ENCODE results near the gene HNRNPUL1. TPM values are rescaled to one million over a fixed set of nuclear protein-coding genes. Genes with fewer than 3 reads are reported as not detected.

The HNRNPUL1 gene
- total and polyA plus RNA-seq, 2 donors (not counting 3 experiments of a cell fraction or from before 2014, with no cell fraction given) = 83.2 to 261 TPM

DNA sequence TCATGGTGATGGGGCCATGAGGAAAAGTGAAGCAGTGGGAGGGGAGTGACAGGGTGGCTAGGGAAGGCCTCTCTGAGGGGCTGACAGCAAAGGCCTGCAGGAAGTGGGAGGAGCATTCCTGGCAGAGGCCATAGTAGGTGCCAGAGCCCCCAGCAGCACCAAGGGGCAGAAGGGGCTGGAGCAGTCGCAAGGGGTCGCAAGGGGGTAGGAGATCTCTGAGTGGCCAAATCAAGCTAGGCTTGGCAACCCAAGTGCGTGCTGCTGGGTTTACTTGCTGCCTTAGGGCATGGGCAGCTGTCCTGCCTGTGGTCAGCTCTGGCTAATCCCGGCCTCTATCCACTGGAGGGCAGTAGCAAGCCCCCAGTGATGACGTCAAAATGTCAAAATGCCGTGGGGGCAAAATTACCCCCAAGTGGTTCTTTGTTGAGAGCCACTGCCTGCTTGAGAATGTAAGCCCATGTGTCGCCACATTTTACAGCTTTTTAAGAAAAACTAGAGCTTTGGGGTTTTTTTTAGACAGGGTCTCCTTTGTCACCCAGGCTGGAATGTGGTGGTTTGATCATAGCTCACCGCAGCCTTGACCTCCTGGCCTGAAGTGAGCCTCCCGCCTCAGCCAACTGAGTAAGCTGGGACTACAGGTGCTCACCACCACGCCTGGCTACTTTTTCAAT, 57.6 kb downstream of the HNRNPUL1 start:
- H3K27ac ChIP-seq (ENCODE audit: insufficient read depth, low read depth, low read length) = peak overlapping the region; percentile 100
- intact Hi-C loops (cut with micrococcal nuclease) (loop anchor here (1.0 to 5.0 kb wide), 4 partner anchors 75 to 251 kb away; partner anchors contain the start of genes BCKDHA and EXOSC5), dilution Hi-C loops (cut with MboI; ENCODE audit: extremely low pct_ligation_motif_present, low sequenced_read_pairs) (no loop called here)
- H3K27me3 ChIP-seq (ENCODE audit: control insufficient read depth in 2 of 2, insufficient read depth in 2 of 2, low read length in 2 of 2) = no peaks in the 10 kb centered on the region
- ChIA-PET POLR2A (interaction anchor here (0.6 to 0.9 kb wide), 2 partner anchors 12 to 31 kb away, joined by 4 to 7 read pairs; partner anchors contain the start of gene CCDC97), CTCF (interaction anchor here (0.6 to 3.6 kb wide), 21 partner anchors 11 to 248 kb away, joined by 3 to 65 read pairs (median 5); partner anchors contain the start of genes B3GNT8, CCDC97, DMAC2 and TGFB1)
- H3K36me3 ChIP-seq (ENCODE audit: control insufficient read depth in 2 of 2, extremely low read depth in 1 of 2, insufficient read depth in 2 of 2, low read length in 2 of 2) = peaks cover 6 to 31% of the 10 kb centered on the region in 2 experiments
- no peak overlapping the region for H3K4me3 ChIP-seq (replicated peaks in 1 of 3; ENCODE audit: insufficient read depth in 1 of 3, low read depth in 1 of 3, low read length in 3 of 3)
- H3K9me1 ChIP-seq (replicated peaks; ENCODE audit: control insufficient read depth, extremely low read depth, insufficient read depth, low read length) = no peaks in the 10 kb centered on the region
- no peak overlapping the region for H2AFZ ChIP-seq (ENCODE audit: low read depth, low read length)
- FAIRE-seq = peak; percentile 61
- no peak overlapping the region for H3K4me2 ChIP-seq (ENCODE audit: insufficient read depth, low read length)
- no peaks in the 10 kb centered on the region for H3K9me3 ChIP-seq (replicated peaks; ENCODE audit: control insufficient read depth, insufficient read depth, low read length)
- H3K9ac ChIP-seq (replicated peaks; ENCODE audit: extremely low read depth, insufficient read depth, low read length) = peak overlapping the region; percentile 93
- TF ChIP-seq, protein P1, sequence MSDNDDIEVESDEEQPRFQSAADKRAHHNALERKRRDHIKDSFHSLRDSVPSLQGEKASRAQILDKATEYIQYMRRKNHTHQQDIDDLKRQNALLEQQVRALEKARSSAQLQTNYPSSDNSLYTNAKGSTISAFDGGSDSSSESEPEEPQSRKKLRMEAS (IDR thresholded peaks at IDR 0.05; ENCODE audit: insufficient read depth, insufficient read length) = no peak
- TF ChIP-seq, protein P2, sequence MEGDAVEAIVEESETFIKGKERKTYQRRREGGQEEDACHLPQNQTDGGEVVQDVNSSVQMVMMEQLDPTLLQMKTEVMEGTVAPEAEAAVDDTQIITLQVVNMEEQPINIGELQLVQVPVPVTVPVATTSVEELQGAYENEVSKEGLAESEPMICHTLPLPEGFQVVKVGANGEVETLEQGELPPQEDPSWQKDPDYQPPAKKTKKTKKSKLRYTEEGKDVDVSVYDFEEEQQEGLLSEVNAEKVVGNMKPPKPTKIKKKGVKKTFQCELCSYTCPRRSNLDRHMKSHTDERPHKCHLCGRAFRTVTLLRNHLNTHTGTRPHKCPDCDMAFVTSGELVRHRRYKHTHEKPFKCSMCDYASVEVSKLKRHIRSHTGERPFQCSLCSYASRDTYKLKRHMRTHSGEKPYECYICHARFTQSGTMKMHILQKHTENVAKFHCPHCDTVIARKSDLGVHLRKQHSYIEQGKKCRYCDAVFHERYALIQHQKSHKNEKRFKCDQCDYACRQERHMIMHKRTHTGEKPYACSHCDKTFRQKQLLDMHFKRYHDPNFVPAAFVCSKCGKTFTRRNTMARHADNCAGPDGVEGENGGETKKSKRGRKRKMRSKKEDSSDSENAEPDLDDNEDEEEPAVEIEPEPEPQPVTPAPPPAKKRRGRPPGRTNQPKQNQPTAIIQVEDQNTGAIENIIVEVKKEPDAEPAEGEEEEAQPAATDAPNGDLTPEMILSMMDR (IDR thresholded peaks at IDR 0.05; ENCODE audit: extremely low read depth in 1 of 2, insufficient read depth in 1 of 2, low read depth in 1 of 2, low read length in 2 of 2) = peak; percentile 83 to 89
- peak; percentile 38 for TF ChIP-seq POLR2A (IDR thresholded peaks at IDR 0.05; ENCODE audit: low read depth, low read length)
- no peaks in the 10 kb centered on the region for H4K20me1 ChIP-seq (replicated peaks; ENCODE audit: control insufficient read depth, extremely low read depth, insufficient read depth, low read length)
- DNase-seq (ENCODE audit: low read depth, low spot score) = peak; percentile 76
- peaks cover 4% of the 10 kb centered on the region for H3K79me2 ChIP-seq (ENCODE audit: control insufficient read depth, insufficient read depth, low read length)
- H3K4me1 ChIP-seq (ENCODE audit: control insufficient read depth, extremely low read depth, insufficient read depth, low read length) = peaks cover 46% of the 10 kb centered on the region
- BruUV-seq (replicated peaks) = no TSS peak

DNA sequence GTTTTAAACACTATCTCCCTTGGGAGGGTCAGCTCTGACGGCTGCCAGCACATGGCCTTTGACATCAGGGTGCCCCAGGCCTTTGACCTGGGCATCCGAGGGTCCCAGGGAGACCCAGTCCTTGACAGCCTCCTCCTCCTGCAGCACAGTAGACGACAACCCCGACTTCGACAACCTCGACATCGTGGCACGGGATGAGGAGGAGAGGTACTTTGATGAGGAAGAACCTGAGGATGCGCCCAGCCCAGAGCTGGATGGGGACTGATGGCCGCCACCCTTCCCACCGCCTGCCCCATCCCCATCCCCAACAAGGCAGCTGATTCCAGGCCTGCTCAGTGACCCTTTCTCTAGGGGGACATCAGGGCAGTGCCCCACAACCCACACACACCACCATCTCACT, 58.3 kb downstream of the HNRNPUL1 start:
- Histone ChIP-seq H3K9me3 (replicated peaks; ENCODE audit: control insufficient read depth, insufficient read depth, low read length) (no peaks in the 10 kb centered on the region), H4K20me1 (replicated peaks; ENCODE audit: control insufficient read depth, extremely low read depth, insufficient read depth, low read length) (no peaks in the 10 kb centered on the region), H3K36me3 (ENCODE audit: control insufficient read depth in 2 of 2, extremely low read depth in 1 of 2, insufficient read depth in 2 of 2, low read length in 2 of 2) (peaks cover 0 to 24% of the 10 kb centered on the region in 2 experiments), H3K4me3 (replicated peaks in 1 of 3; ENCODE audit: insufficient read depth in 1 of 3, low read depth in 1 of 3, low read length in 3 of 3) (no peak overlapping the region), H3K4me2 (ENCODE audit: insufficient read depth, low read length) (peak overlapping the region; percentile 29), H3K9me1 (replicated peaks; ENCODE audit: control insufficient read depth, extremely low read depth, insufficient read depth, low read length) (no peaks in the 10 kb centered on the region), H3K4me1 (ENCODE audit: control insufficient read depth, extremely low read depth, insufficient read depth, low read length) (peaks cover 53% of the 10 kb centered on the region), H3K27ac (ENCODE audit: insufficient read depth, low read depth, low read length) (peak overlapping the region; percentile 100), H3K79me2 (ENCODE audit: control insufficient read depth, insufficient read depth, low read length) (peaks cover 9% of the 10 kb centered on the region), H2AFZ (ENCODE audit: low read depth, low read length) (no peak overlapping the region), H3K27me3 (ENCODE audit: control insufficient read depth in 2 of 2, insufficient read depth in 2 of 2, low read length in 2 of 2) (no peaks in the 10 kb centered on the region), H3K9ac (replicated peaks; ENCODE audit: extremely low read depth, insufficient read depth, low read length) (peak overlapping the region; percentile 93)
- POLR2A ChIA-PET = no interaction called here
- DNase-seq (ENCODE audit: low read depth, low spot score) (no peak), FAIRE-seq (no peak)
- intact Hi-C loops (cut with micrococcal nuclease) = loop anchor here (2.0 to 5.0 kb wide), 3 partner anchors 74 to 250 kb away; partner anchors contain the start of genes BCKDHA and EXOSC5
- CTCF ChIA-PET = interaction anchor here (0.8 to 3.9 kb wide), 18 partner anchors 12 to 247 kb away, joined by 3 to 65 read pairs (median 6); partner anchors contain the start of genes B3GNT8, B9D2, CCDC97 and DMAC2
- TF ChIP-seq EZH2 (IDR thresholded peaks at IDR 0.05; ENCODE audit: borderline replicate concordance, low read depth, low read length, severe bottlenecking) (no peak), POLR2AphosphoS5 (IDR thresholded peaks at IDR 0.05; ENCODE audit: insufficient read depth, low read depth, low read length) (peak; percentile 6)
- BruUV-seq (replicated peaks) = no TSS peak
- dilution Hi-C loops (cut with MboI; ENCODE audit: extremely low pct_ligation_motif_present, low sequenced_read_pairs) = no loop called here

Measured in endothelial cell of umbilical vein (primary cell).